ENCODE measurements around the gene PRICKLE3. TPM values are rescaled to one million over a fixed set of nuclear protein-coding genes. Genes with fewer than 3 reads are reported as not detected.

PRICKLE3 gene
- total and polyA plus RNA-seq, 2 experiments from 2014 or later: 4.7 to 13.7 TPM

DNA sequence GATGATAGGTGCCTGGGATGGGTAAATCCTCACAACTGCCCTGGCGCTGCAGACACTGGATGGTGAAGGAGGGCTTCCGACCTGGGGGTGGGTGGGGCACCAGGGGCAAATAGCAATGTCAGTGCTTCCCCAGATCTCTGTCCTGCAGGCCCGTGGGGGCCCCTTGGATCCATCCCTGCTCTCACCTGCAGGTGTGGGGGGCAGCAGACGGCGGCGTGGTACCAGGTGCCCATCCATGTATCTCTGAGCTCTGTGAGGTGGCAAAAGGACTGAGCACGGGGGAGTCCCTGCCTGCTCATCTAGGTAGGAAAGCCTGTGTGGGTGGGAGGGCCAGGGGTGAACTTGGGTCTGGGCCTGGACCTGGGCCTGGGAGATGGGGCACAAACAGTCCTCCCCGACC is 20.4 kb upstream of the PRICKLE3 start (continued):
- TF ChIP-seq, protein P1, sequence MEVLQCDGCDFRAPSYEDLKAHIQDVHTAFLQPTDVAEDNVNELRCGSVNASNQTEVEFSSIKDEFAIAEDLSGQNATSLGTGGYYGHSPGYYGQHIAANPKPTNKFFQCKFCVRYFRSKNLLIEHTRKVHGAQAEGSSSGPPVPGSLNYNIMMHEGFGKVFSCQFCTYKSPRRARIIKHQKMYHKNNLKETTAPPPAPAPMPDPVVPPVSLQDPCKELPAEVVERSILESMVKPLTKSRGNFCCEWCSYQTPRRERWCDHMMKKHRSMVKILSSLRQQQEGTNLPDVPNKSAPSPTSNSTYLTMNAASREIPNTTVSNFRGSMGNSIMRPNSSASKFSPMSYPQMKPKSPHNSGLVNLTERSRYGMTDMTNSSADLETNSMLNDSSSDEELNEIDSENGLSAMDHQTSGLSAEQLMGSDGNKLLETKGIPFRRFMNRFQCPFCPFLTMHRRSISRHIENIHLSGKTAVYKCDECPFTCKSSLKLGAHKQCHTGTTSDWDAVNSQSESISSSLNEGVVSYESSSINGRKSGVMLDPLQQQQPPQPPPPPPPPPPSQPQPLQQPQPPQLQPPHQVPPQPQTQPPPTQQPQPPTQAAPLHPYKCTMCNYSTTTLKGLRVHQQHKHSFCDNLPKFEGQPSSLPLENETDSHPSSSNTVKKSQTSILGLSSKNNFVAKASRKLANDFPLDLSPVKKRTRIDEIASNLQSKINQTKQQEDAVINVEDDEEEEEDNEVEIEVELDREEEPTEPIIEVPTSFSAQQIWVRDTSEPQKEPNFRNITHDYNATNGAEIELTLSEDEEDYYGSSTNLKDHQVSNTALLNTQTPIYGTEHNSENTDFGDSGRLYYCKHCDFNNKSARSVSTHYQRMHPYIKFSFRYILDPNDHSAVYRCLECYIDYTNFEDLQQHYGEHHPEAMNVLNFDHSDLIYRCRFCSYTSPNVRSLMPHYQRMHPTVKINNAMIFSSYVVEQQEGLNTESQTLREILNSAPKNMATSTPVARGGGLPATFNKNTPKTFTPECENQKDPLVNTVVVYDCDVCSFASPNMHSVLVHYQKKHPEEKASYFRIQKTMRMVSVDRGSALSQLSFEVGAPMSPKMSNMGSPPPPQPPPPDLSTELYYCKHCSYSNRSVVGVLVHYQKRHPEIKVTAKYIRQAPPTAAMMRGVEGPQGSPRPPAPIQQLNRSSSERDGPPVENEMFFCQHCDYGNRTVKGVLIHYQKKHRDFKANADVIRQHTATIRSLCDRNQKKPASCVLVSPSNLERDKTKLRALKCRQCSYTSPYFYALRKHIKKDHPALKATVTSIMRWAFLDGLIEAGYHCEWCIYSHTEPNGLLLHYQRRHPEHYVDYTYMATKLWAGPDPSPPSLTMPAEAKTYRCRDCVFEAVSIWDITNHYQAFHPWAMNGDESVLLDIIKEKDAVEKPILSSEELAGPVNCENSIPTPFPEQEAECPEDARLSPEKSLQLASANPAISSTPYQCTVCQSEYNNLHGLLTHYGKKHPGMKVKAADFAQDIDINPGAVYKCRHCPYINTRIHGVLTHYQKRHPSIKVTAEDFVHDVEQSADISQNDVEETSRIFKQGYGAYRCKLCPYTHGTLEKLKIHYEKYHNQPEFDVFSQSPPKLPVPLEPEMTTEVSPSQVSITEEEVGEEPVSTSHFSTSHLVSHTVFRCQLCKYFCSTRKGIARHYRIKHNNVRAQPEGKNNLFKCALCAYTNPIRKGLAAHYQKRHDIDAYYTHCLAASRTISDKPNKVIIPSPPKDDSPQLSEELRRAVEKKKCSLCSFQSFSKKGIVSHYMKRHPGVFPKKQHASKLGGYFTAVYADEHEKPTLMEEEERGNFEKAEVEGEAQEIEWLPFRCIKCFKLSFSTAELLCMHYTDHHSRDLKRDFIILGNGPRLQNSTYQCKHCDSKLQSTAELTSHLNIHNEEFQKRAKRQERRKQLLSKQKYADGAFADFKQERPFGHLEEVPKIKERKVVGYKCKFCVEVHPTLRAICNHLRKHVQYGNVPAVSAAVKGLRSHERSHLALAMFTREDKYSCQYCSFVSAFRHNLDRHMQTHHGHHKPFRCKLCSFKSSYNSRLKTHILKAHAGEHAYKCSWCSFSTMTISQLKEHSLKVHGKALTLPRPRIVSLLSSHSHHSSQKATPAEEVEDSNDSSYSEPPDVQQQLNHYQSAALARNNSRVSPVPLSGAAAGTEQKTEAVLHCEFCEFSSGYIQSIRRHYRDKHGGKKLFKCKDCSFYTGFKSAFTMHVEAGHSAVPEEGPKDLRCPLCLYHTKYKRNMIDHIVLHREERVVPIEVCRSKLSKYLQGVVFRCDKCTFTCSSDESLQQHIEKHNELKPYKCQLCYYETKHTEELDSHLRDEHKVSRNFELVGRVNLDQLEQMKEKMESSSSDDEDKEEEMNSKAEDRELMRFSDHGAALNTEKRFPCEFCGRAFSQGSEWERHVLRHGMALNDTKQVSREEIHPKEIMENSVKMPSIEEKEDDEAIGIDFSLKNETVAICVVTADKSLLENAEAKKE (CRISPR knock-in tag; IDR thresholded peaks at IDR 0.05): no peak
- TF ChIP-seq ZNF114 (CRISPR knock-in tag; IDR thresholded peaks at IDR 0.05) (no peak), ZNF331 (CRISPR knock-in tag; IDR thresholded peaks at IDR 0.05; ENCODE audit: low read depth) (no peak), EZH2phosphoT487 (IDR thresholded peaks at IDR 0.05; ENCODE audit: unreplicated experiment) (no peak), POLR2AphosphoS5 (IDR thresholded peaks at IDR 0.05; ENCODE audit: low read depth) (no peak), STAT1 (IDR thresholded peaks at IDR 0.05; ENCODE audit: unreplicated experiment) (no peak)
- TF ChIP-seq, protein P2, sequence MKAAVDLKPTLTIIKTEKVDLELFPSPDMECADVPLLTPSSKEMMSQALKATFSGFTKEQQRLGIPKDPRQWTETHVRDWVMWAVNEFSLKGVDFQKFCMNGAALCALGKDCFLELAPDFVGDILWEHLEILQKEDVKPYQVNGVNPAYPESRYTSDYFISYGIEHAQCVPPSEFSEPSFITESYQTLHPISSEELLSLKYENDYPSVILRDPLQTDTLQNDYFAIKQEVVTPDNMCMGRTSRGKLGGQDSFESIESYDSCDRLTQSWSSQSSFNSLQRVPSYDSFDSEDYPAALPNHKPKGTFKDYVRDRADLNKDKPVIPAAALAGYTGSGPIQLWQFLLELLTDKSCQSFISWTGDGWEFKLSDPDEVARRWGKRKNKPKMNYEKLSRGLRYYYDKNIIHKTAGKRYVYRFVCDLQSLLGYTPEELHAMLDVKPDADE (IDR thresholded peaks at IDR 0.05): no peak
- TF ChIP-seq, protein P3, sequence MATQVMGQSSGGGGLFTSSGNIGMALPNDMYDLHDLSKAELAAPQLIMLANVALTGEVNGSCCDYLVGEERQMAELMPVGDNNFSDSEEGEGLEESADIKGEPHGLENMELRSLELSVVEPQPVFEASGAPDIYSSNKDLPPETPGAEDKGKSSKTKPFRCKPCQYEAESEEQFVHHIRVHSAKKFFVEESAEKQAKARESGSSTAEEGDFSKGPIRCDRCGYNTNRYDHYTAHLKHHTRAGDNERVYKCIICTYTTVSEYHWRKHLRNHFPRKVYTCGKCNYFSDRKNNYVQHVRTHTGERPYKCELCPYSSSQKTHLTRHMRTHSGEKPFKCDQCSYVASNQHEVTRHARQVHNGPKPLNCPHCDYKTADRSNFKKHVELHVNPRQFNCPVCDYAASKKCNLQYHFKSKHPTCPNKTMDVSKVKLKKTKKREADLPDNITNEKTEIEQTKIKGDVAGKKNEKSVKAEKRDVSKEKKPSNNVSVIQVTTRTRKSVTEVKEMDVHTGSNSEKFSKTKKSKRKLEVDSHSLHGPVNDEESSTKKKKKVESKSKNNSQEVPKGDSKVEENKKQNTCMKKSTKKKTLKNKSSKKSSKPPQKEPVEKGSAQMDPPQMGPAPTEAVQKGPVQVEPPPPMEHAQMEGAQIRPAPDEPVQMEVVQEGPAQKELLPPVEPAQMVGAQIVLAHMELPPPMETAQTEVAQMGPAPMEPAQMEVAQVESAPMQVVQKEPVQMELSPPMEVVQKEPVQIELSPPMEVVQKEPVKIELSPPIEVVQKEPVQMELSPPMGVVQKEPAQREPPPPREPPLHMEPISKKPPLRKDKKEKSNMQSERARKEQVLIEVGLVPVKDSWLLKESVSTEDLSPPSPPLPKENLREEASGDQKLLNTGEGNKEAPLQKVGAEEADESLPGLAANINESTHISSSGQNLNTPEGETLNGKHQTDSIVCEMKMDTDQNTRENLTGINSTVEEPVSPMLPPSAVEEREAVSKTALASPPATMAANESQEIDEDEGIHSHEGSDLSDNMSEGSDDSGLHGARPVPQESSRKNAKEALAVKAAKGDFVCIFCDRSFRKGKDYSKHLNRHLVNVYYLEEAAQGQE (IDR thresholded peaks at IDR 0.05; ENCODE audit: unreplicated experiment): no peak
